ENCODE data around the gene XXYLT1.

Gene XXYLT1

GRCh38 chr3:195182470-195182795, 88.5 kb downstream of the XXYLT1 start:
- peak; percentile 70 for DNase-seq

DNA sequence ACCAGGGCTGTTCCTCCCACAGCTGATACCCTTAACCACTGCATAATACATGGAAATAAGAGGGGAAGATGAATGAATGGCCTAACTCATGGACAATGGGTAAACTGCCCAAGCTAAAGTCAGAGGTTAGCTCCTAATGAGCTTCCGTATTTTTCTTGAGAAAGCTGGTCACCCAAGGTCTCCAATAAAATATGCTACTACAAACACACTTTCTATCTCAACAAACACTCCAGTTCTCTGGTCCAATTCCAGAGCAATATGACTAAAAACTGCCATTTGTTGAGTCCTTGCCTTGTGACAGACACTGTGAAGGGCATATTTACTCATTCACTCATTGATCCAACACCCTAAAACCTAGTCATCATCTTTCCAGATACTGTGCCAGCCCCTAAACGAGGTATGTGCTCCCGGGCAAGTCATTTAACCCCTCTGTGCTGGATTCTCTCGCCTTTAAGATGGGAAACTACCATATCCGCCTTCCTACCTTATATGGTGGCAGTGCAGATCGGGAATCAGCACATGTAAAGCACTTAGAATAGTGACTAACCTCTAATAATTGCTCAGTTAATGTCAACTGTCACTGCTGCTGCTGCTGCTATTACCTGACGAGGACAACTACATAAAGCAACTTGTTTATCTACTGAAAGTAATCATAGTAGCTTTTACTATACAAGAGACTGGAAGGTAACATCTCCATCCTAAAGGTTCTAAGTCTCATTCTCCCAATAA, 89.1 kb downstream of the XXYLT1 start:
- no peak for DNase-seq

- no peak for DNase-seq
Measured at GRCh38 chr3:195181113-195181498, 89.9 kb downstream of the XXYLT1 start.

DNA sequence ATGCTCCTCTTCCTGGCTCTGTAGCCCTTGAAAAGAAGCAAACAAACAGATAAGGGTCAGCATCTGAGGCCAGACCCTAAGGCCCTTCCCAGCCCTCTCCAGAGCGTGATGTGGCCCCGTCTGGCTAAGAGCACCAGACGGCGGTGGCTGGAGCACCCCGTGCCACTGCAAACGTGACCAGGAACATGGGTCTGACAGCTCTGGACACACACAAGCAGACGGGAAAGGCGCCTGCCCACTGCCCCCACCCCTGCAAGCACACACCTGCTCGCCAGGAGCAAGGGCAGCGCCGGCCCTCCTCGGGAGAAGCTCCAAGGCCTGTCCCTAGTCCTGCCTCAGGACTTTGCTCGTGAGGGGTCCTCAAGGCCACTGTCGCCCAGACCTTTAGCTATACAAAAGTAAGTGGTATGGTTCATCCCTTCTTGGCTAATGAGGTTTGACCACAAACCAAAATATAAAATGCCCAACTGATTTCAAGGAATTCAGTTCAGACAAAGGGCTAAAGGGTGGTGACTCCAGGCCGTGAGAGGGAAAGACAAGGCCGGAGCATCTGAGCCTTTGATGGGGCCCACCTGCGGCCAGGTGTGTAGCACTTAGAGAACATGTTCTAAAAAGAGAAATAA, 90.4 kb downstream of the XXYLT1 start:
- DNase-seq, result no peak

DNA sequence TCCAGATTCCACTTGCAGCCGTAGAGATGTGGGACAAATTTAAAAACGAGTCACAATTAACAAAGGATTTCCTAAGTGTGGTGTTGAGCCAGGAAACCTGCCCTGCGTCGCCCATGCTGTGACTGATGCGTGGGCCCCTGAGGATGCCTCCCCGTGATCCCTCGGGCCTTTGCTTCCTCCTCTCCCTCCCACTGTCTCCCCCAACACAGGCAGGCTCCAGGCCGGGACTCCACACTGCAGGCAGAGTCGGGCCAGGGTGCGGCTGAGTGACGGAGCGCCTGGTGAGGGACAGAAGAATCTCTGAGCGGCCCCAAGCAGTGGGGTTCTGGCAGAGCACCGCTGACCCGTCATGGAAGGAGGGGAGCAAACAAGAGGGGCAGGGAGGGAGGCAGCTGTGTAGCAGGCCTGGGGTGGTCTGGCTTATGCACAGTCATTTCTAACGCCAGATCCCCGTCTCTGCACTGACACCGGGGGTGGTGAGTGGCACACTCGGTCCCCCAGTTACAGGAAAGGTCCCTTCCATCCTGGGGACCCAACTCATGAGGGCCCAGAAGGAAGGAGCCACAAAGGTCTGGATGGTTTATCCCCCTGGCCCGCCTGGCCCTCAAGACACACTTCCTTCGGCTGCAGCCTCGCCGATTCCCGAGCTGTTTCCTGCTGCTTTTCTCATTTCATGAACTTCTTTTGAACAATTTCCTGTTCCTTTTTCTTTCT, 91.0 kb downstream of the XXYLT1 start:
- no peak for DNase-seq

GRCh38 chr3:195178124-195178910, 92.6 kb downstream of the XXYLT1 start:
- no peak for DNase-seq

DNA sequence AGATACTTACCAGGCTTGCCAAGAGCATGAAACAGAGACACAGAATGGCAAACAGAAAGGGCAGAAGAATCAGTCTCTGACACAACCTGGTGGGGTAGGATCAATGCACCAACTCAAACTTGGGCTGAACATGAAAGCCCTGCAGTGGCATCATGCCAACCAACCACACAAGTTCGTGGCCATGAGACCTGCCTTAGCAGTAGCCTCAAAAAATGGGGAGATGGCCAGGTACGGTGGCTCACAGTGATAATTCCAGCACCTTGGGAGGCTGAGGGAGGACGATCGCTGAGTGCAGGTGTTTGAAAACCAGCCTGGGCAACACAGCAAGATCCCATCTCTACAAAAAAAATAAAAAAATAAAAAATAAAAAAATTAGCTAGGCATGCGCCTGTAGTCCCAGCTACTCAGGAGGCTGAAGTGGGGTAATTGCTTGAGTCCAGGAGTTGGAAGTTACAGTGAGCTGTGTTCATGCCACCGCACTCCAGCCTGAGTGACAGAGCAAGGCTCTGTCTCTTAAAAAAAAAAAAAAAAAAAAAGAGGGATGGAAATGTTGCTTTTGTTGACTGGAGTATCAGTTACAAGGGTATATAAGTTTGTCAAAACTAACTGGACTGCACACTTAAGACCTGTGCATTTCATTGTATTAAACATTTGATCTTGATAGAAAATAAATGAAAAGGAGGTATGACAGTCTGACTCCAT, 93.4 kb downstream of the XXYLT1 start:
- peak; percentile 36 for DNase-seq

DNA sequence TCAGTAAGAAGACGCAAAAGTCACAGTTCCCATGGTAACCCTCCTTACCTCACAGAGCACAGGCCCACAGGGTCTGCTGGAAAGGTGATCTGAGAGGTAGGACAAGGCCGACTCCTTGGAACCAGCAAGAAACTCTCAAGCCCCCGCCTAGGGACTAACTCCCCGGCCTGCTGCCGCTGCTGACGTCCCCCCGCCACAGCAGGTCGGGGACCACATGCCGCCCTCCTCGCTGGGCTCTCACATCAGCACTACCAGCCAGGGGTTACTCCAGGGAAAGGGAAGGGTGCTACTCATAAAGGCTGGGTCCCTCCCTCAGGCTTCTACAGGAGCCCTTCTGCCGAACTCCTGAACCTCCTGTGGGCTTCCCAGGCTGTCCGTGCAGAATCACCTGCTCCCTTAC, 94.2 kb downstream of the XXYLT1 start:
- peak; percentile 52 for DNase-seq

- peak; percentile 53 for DNase-seq
Measured at GRCh38 chr3:195175476-195176337, 95.3 kb downstream of the XXYLT1 start.

- peak; percentile 31 for DNase-seq
Measured at GRCh38 chr3:195175076-195175475, 95.9 kb downstream of the XXYLT1 start.

DNA sequence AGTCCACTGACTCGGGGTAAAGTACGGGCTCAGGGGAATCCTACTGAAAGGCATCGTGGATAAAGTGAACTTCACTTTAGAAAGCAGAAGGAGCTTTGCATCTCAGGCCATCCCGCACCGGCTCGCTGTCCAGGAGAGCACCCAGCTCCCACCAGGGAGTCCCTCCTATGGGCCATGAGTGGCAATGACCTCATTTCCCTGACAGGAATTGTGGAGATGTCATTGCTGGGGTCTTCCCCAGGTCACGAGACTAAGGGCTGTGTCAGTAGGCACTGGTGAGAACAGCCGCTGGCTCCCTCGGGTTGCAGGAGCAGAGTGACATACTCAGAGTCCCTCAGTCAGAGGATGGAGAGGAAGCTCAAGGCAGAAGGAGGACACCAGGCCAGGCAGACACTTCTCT, 97.3 kb downstream of the XXYLT1 start:
- DNase-seq, result peak; percentile 50

DNA sequence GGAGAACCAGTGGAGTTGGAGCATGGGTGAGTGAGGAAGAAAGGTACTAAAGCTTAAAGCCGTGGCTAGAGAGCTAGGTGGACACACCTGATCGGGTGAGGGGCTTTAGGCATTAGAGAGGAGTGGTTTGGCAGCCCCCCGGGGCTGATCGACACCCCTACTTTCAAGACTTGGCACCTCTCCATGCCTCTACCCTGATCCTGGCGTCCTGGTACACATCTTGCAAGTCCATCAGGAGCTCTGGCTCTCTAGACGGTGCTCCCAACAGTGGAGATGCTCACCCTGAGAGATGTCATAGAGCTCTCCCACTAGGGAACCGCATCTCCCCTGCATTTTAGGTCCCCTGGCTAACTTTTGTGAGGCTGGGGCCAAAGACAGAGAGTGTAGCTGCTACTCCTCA, 98.1 kb downstream of the XXYLT1 start:
- DNase-seq, result peak; percentile 41

DNA sequence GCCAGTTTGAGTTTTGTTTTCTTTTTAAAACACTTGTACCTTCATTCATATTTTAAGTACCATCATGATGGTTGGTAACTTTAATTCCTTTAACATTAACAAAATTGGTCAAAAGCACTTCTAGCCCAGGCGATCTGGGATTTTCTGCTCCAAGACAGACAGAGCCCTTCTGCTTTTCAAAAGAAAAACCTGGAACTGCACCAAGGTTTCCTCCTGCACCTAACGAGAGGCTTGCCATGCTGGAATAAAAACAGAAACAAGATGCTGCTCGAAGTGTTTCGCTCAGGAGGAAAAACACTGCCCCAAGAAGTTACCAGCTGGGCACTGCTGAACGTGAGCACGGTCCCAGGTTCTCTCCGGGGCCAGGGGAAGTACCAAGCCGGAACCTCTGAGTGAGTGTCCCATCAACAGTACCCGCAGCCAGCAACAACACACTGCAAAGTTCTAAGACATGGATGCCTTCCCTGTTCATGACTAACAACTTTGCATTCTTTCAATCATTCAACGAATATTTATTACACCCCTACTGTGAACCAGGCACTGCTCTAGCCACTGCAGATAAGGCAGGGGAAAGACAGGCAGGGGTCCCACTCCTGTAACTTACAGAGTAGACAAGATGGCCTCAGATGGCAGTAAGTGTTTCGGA, 98.8 kb downstream of the XXYLT1 start:
- peak; percentile 22 for DNase-seq

- peak; percentile 25 for DNase-seq
Measured at GRCh38 chr3:195171093-195171873, 99.7 kb downstream of the XXYLT1 start.

DNA sequence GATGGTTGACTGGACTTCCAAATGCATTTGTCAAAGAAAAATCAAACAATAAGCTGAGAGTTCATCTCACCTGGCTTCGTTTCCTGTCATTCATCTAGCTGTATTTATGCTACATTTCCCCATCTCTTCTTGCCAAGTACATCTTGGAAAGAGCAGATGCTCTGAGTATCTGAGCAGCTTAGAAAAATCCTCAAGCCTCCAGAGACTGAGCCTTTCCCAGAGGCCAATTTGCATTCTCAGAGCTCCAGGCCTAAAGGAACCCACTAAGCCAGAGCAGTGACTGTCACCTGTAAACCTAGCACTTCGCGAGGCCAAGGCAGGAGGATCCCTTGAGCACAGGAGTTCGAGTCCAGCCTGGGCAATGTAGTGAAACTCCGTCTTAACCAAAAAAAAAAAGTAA, 100.5 kb downstream of the XXYLT1 start:
- peak; percentile 6 for DNase-seq

DNA sequence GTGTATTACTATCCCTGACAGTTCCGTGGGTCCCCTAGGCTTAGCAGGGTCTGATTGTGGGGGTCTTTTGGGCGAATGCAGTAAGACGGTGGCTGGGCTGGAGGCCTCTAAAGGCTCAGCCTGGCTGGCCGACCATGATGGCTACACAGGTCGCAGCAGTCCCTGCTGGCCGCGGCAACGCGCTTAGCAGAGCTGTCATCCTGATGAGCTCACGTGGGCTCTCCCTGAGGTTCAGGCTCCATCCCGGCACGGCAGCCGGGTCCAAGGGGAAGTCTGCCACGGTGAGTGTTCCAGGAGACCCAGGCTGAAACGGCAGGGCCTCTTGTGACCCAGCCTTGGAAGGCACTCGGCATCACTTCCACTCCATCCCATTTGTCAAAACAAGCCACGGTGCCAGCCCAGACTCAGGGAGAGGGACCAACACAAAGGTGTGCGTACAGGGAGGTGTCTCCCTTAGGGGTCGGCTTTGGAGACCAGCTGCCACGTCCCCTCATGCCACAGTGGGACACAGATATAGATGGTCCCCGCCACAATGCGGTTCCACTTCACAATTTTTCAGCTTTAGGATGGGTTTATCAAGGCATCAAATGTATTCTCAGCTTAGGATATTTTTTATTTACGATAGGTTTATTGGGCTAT, 101.8 kb downstream of the XXYLT1 start:
- DNase-seq, result peak; percentile 42

- peak; percentile 27 for DNase-seq
Measured at GRCh38 chr3:195168009-195168762, 102.8 kb downstream of the XXYLT1 start.

DNA sequence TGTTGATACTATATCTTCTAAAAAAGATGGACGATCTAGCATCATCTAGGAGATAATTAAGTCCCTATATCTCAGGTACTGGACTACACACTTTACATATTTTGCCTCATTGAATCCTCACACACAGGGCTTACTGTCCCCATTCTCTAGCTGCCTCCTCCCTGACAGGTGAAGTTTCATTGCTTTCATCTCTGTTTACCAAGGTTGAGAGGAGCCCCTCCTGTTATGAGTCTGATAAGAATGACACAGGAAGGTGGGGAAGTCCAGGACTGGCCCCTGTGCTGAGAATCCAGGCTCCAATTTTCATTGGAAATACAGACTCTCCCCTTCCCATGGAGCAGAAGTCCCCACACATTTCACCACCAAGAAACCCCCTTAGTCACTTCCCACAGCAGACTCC, 105.2 kb downstream of the XXYLT1 start:
- no peak for DNase-seq

GRCh38 chr3:195165265-195165609, 105.7 kb downstream of the XXYLT1 start:
- DNase-seq, result no peak
